IMR-90 (cell line): Measurements from ENCODE around the gene ALG8.

Experiments used
- CHD1 ChIP-seq: IDR thresholded peaks from 2 replicates; pipeline ENCODE4 v1.6.1; 2012; ENCODE audit warnings: low read depth, low read length, improper control_type of control experiment
- TF ChIP-seq, protein P1 (sequence below): conservative IDR thresholded peaks from 2 replicates; pipeline ENCODE4 v1.5.1; 2012; ENCODE audit warnings: mild to moderate bottlenecking, low read depth, low read length, improper control_type of control experiment

- TF ChIP-seq, protein P1, sequence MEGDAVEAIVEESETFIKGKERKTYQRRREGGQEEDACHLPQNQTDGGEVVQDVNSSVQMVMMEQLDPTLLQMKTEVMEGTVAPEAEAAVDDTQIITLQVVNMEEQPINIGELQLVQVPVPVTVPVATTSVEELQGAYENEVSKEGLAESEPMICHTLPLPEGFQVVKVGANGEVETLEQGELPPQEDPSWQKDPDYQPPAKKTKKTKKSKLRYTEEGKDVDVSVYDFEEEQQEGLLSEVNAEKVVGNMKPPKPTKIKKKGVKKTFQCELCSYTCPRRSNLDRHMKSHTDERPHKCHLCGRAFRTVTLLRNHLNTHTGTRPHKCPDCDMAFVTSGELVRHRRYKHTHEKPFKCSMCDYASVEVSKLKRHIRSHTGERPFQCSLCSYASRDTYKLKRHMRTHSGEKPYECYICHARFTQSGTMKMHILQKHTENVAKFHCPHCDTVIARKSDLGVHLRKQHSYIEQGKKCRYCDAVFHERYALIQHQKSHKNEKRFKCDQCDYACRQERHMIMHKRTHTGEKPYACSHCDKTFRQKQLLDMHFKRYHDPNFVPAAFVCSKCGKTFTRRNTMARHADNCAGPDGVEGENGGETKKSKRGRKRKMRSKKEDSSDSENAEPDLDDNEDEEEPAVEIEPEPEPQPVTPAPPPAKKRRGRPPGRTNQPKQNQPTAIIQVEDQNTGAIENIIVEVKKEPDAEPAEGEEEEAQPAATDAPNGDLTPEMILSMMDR = no peak
- TF ChIP-seq CHD1 = no peak
Observed at GRCh38 chr11:78080084-78080817, 59.2 kb downstream of the ALG8 start.
